GM23338 (cell line): ENCODE results near the gene CABP4. TPM values are rescaled to one million over a fixed set of nuclear protein-coding genes. Genes with fewer than 3 reads are reported as not detected.

ENCODE experiments used
- ATAC-seq: fragments of 200-7000 bp; cut with Tn5 transposase; 3 replicates; pipeline ENCODE4 v1.9.1; 2020
- DNase-seq: peaks from one replicate; pipeline ENCODE4 v3.0.0-alpha.2; 2015; ENCODE audit warnings: low spot score
- H2AFZ ChIP-seq: fragments of 200-600 bp; sonication (generic); 2 replicates; pipeline ENCODE4 v1.8.0; 2016; ENCODE audit warnings: antibody characterized with exemption, mild to moderate bottlenecking, moderate library complexity
- H3F3A ChIP-seq: fragments of 200-600 bp; sonication (generic); replicated peaks from 2 replicates; pipeline ENCODE4 v1.8.0; 2017; ENCODE audit warnings: antibody characterized with exemption, mixed run types, low read depth
- H3K27ac ChIP-seq: fragments of 200-600 bp; sonication (generic); 2 replicates; pipeline ENCODE4 v1.6.1; 2016; ENCODE audit warnings: low read depth
- H3K27me3 ChIP-seq: fragments of 200-600 bp; sonication (generic); 2 replicates; pipeline ENCODE4 v1.8.0; 2016; ENCODE audit warnings: mild to moderate bottlenecking, mixed run types, moderate library complexity; ENCODE audit not compliant: insufficient read depth
- H3K36me3 ChIP-seq: fragments of 200-600 bp; sonication (generic); 2 replicates; pipeline ENCODE4 v1.8.0; 2016; ENCODE audit warnings: mild to moderate bottlenecking; ENCODE audit not compliant: insufficient read depth
- H3K4me1 ChIP-seq: fragments of 200-600 bp; sonication (generic); 2 replicates; pipeline ENCODE4 v1.8.0; 2016; ENCODE audit warnings: mild to moderate bottlenecking, moderate library complexity; ENCODE audit not compliant: insufficient read depth
- H3K4me2 ChIP-seq: fragments of 200-600 bp; sonication (generic); 2 replicates; pipeline ENCODE4 v1.7.1; 2017; ENCODE audit warnings: mixed run types
- H3K4me3 ChIP-seq: fragments of 200-600 bp; sonication (generic); 2 replicates; pipeline ENCODE4 v1.6.1; 2016; ENCODE audit warnings: mixed run types
- H3K79me2 ChIP-seq: fragments of 200-600 bp; sonication (generic); replicated peaks from 2 replicates; pipeline ENCODE4 v1.8.0; 2017; ENCODE audit warnings: mild to moderate bottlenecking; ENCODE audit not compliant: insufficient read depth
- H3K9me2 ChIP-seq: fragments of 200-600 bp; sonication (generic); 2 replicates; pipeline ENCODE4 v1.8.0; 2017; ENCODE audit not compliant: insufficient read depth
- H4K20me1 ChIP-seq: fragments of 200-600 bp; sonication (generic); replicated peaks from 2 replicates; pipeline ENCODE4 v1.8.0; 2017; ENCODE audit warnings: mild to moderate bottlenecking; ENCODE audit not compliant: insufficient read depth
- H3K27ac Mint-ChIP-seq: 2 replicates; pipeline ENCODE4 v1.8.0; 2020; ENCODE audit warnings: inconsistent platforms, mild to moderate bottlenecking, moderate library complexity, mixed read lengths
- H3K27me3 Mint-ChIP-seq: 3 replicates; pipeline ENCODE4 v1.8.0; 2022; ENCODE audit warnings: low read depth, mild to moderate bottlenecking, moderate library complexity, mixed read lengths, inconsistent platforms; ENCODE audit not compliant: insufficient read depth, poor library complexity
- H3K36me3 Mint-ChIP-seq: 3 replicates; pipeline ENCODE4 v1.8.0; 2021; ENCODE audit warnings: low read depth, mild to moderate bottlenecking, inconsistent platforms, moderate library complexity, mixed read lengths
- H3K4me1 Mint-ChIP-seq: 3 replicates; pipeline ENCODE4 v1.8.0; 2020; ENCODE audit warnings: mild to moderate bottlenecking, inconsistent platforms, mixed read lengths
- H3K4me3 Mint-ChIP-seq: 3 replicates; pipeline ENCODE4 v1.8.0; 2021; ENCODE audit warnings: moderate library complexity, mild to moderate bottlenecking, inconsistent platforms, mixed read lengths
- H3K9me3 Mint-ChIP-seq: 3 replicates; pipeline ENCODE4 v1.8.0; 2020; ENCODE audit warnings: moderate library complexity, mild to moderate bottlenecking, inconsistent platforms, mixed read lengths
- CREB1 ChIP-seq: fragments of 250-450 bp; sonication (Bioruptor Pico); IDR thresholded peaks from 2 replicates; pipeline ENCODE4 v1.5.0; 2020; ENCODE audit warnings: low read depth, mild to moderate bottlenecking, moderate library complexity
- EZH2 ChIP-seq: fragments of 200-600 bp; sonication (generic); IDR thresholded peaks from one replicate; pipeline ENCODE4 v1.8.0; 2017; ENCODE audit warnings: antibody characterized with exemption, mild to moderate bottlenecking, low read depth; ENCODE audit not compliant: unreplicated experiment
- EZH2phosphoT487 ChIP-seq: fragments of 200-600 bp; sonication (generic); IDR thresholded peaks from one replicate; pipeline ENCODE4 v1.8.1; 2018; ENCODE audit warnings: antibody characterized with exemption; ENCODE audit not compliant: unreplicated experiment
- JUNB ChIP-seq: IDR thresholded peaks from one replicate; pipeline ENCODE4 v1.6.1; 2016; ENCODE audit warnings: antibody characterized with exemption; ENCODE audit not compliant: unreplicated experiment
- POLR2AphosphoS5 ChIP-seq: IDR thresholded peaks from 2 replicates; pipeline ENCODE4 v1.6.1; 2016; ENCODE audit warnings: antibody characterized with exemption, low read depth
- STAT1 ChIP-seq: IDR thresholded peaks from one replicate; pipeline ENCODE4 v1.6.1; 2016; ENCODE audit warnings: antibody characterized with exemption; ENCODE audit not compliant: unreplicated experiment
- ZNF114 ChIP-seq: fragments of 250-450 bp; sonication (Bioruptor Pico); IDR thresholded peaks from 2 replicates; pipeline ENCODE4 v1.5.0; 2020; ENCODE audit warnings: mild to moderate bottlenecking, moderate library complexity
- ZNF331 ChIP-seq: fragments of 250-450 bp; sonication (Bioruptor Pico); IDR thresholded peaks from 2 replicates; pipeline ENCODE4 v1.5.0; 2020; ENCODE audit warnings: low read depth, mild to moderate bottlenecking, moderate library complexity
- polyA plus RNA-seq: library from polyadenylated mRNA; unstranded; fragments of >200 nt; fragmentation: Nextera tagmentation; extraction: Ambion mirVana; gene quantifications from 2 replicates; pipeline ENCODE4 v1.2.1, GENCODE V29; 2016
- total RNA-seq: library from RNA; depleted of rRNA; stranded (reverse); fragments of >200 nt; shearing (Covaris generic); gene quantifications from 2 replicates; pipeline ENCODE4 v1.2.3, GENCODE V29; 2014
- TF ChIP-seq, protein P1 (sequence below): IDR thresholded peaks from 2 replicates; pipeline ENCODE4 v1.6.1; 2016; ENCODE audit warnings: antibody characterized with exemption
- TF ChIP-seq, protein P2 (sequence below): fragments of 250-450 bp; sonication (Bioruptor Pico); IDR thresholded peaks from 2 replicates; pipeline ENCODE4 v1.5.0; 2020; ENCODE audit warnings: mild to moderate bottlenecking, moderate library complexity
- TF ChIP-seq, protein P3 (sequence below): IDR thresholded peaks from one replicate; pipeline ENCODE4 v1.6.1; 2018; ENCODE audit warnings: antibody characterized with exemption; ENCODE audit not compliant: unreplicated experiment
- TF ChIP-seq, protein P4 (sequence below), 2 experiments: fragments of 200-600 bp in 1 of 2; sonication (generic) in 1 of 2; conservative IDR thresholded peaks; 2 replicates each; pipeline versions ENCODE4 v1.5.1 to v1.6.1; 2016 to 2017; ENCODE audit warnings: antibody characterized with exemption in 2 of 2, low read depth in 2 of 2, mild to moderate bottlenecking in 2 of 2, moderate library complexity in 1 of 2

CABP4 gene
- total and polyA plus RNA-seq, 2 experiments from 2014 or later = 0.28 TPM; not detected in 1

DNA sequence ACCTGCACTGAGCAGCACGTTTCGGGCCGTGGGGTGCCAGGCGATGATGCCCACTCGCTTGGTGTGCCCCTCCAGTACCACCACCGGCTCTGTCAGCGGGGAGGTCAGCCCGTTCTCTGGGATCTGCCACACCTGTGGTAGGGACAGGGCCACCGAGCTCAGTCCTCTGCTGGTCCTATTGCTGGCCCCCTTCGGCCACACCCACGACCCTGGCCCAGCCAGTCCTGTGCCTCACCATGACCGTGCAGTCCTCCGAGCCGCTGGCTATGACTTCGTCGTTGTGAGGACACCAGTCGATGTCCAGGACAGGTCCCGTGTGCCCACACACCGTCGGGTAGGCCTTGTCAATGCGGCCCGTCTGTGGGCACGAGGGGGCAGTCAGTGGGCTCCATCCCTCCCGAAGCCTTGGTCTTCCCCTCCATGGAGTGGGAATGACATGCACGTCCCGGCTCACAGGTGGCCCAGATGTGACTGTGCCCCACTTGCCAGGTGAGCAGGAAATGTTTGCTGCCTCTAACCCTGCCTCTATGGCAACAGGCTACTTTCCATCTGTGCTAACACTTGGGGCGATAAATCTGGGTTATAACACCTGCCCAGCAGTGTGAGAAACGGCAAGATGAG, 13.3 kb upstream of the CABP4 start:
- TF ChIP-seq, protein P1, sequence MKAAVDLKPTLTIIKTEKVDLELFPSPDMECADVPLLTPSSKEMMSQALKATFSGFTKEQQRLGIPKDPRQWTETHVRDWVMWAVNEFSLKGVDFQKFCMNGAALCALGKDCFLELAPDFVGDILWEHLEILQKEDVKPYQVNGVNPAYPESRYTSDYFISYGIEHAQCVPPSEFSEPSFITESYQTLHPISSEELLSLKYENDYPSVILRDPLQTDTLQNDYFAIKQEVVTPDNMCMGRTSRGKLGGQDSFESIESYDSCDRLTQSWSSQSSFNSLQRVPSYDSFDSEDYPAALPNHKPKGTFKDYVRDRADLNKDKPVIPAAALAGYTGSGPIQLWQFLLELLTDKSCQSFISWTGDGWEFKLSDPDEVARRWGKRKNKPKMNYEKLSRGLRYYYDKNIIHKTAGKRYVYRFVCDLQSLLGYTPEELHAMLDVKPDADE = no peak
- TF ChIP-seq, protein P2, sequence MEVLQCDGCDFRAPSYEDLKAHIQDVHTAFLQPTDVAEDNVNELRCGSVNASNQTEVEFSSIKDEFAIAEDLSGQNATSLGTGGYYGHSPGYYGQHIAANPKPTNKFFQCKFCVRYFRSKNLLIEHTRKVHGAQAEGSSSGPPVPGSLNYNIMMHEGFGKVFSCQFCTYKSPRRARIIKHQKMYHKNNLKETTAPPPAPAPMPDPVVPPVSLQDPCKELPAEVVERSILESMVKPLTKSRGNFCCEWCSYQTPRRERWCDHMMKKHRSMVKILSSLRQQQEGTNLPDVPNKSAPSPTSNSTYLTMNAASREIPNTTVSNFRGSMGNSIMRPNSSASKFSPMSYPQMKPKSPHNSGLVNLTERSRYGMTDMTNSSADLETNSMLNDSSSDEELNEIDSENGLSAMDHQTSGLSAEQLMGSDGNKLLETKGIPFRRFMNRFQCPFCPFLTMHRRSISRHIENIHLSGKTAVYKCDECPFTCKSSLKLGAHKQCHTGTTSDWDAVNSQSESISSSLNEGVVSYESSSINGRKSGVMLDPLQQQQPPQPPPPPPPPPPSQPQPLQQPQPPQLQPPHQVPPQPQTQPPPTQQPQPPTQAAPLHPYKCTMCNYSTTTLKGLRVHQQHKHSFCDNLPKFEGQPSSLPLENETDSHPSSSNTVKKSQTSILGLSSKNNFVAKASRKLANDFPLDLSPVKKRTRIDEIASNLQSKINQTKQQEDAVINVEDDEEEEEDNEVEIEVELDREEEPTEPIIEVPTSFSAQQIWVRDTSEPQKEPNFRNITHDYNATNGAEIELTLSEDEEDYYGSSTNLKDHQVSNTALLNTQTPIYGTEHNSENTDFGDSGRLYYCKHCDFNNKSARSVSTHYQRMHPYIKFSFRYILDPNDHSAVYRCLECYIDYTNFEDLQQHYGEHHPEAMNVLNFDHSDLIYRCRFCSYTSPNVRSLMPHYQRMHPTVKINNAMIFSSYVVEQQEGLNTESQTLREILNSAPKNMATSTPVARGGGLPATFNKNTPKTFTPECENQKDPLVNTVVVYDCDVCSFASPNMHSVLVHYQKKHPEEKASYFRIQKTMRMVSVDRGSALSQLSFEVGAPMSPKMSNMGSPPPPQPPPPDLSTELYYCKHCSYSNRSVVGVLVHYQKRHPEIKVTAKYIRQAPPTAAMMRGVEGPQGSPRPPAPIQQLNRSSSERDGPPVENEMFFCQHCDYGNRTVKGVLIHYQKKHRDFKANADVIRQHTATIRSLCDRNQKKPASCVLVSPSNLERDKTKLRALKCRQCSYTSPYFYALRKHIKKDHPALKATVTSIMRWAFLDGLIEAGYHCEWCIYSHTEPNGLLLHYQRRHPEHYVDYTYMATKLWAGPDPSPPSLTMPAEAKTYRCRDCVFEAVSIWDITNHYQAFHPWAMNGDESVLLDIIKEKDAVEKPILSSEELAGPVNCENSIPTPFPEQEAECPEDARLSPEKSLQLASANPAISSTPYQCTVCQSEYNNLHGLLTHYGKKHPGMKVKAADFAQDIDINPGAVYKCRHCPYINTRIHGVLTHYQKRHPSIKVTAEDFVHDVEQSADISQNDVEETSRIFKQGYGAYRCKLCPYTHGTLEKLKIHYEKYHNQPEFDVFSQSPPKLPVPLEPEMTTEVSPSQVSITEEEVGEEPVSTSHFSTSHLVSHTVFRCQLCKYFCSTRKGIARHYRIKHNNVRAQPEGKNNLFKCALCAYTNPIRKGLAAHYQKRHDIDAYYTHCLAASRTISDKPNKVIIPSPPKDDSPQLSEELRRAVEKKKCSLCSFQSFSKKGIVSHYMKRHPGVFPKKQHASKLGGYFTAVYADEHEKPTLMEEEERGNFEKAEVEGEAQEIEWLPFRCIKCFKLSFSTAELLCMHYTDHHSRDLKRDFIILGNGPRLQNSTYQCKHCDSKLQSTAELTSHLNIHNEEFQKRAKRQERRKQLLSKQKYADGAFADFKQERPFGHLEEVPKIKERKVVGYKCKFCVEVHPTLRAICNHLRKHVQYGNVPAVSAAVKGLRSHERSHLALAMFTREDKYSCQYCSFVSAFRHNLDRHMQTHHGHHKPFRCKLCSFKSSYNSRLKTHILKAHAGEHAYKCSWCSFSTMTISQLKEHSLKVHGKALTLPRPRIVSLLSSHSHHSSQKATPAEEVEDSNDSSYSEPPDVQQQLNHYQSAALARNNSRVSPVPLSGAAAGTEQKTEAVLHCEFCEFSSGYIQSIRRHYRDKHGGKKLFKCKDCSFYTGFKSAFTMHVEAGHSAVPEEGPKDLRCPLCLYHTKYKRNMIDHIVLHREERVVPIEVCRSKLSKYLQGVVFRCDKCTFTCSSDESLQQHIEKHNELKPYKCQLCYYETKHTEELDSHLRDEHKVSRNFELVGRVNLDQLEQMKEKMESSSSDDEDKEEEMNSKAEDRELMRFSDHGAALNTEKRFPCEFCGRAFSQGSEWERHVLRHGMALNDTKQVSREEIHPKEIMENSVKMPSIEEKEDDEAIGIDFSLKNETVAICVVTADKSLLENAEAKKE (CRISPR knock-in tag) = no peak
- TF ChIP-seq CREB1 (no peak), EZH2 (no peak), STAT1 (no peak), ZNF114 (CRISPR knock-in tag) (no peak), JUNB (no peak), ZNF331 (CRISPR knock-in tag) (no peak), POLR2AphosphoS5 (no peak), EZH2phosphoT487 (no peak)
- TF ChIP-seq, protein P3, sequence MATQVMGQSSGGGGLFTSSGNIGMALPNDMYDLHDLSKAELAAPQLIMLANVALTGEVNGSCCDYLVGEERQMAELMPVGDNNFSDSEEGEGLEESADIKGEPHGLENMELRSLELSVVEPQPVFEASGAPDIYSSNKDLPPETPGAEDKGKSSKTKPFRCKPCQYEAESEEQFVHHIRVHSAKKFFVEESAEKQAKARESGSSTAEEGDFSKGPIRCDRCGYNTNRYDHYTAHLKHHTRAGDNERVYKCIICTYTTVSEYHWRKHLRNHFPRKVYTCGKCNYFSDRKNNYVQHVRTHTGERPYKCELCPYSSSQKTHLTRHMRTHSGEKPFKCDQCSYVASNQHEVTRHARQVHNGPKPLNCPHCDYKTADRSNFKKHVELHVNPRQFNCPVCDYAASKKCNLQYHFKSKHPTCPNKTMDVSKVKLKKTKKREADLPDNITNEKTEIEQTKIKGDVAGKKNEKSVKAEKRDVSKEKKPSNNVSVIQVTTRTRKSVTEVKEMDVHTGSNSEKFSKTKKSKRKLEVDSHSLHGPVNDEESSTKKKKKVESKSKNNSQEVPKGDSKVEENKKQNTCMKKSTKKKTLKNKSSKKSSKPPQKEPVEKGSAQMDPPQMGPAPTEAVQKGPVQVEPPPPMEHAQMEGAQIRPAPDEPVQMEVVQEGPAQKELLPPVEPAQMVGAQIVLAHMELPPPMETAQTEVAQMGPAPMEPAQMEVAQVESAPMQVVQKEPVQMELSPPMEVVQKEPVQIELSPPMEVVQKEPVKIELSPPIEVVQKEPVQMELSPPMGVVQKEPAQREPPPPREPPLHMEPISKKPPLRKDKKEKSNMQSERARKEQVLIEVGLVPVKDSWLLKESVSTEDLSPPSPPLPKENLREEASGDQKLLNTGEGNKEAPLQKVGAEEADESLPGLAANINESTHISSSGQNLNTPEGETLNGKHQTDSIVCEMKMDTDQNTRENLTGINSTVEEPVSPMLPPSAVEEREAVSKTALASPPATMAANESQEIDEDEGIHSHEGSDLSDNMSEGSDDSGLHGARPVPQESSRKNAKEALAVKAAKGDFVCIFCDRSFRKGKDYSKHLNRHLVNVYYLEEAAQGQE = no peak
- TF ChIP-seq, protein P4, sequence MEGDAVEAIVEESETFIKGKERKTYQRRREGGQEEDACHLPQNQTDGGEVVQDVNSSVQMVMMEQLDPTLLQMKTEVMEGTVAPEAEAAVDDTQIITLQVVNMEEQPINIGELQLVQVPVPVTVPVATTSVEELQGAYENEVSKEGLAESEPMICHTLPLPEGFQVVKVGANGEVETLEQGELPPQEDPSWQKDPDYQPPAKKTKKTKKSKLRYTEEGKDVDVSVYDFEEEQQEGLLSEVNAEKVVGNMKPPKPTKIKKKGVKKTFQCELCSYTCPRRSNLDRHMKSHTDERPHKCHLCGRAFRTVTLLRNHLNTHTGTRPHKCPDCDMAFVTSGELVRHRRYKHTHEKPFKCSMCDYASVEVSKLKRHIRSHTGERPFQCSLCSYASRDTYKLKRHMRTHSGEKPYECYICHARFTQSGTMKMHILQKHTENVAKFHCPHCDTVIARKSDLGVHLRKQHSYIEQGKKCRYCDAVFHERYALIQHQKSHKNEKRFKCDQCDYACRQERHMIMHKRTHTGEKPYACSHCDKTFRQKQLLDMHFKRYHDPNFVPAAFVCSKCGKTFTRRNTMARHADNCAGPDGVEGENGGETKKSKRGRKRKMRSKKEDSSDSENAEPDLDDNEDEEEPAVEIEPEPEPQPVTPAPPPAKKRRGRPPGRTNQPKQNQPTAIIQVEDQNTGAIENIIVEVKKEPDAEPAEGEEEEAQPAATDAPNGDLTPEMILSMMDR (conservative IDR thresholded peaks at IDR 0.05; ENCODE audit: low read depth in 2 of 2) = no peak
- H3K27ac Mint-ChIP-seq = no peak overlapping the region
- no peak overlapping the region for H3K27ac ChIP-seq
- DNase-seq (no peak), ATAC-seq (no peak)
- H3K36me3 Mint-ChIP-seq = peaks cover 25% of the 10 kb centered on the region
- H2AFZ ChIP-seq = no peak overlapping the region
- H3K4me3 Mint-ChIP-seq = peak overlapping the region; percentile 88
- peaks cover 19% of the 10 kb centered on the region for H3K27me3 Mint-ChIP-seq
- H3K4me1 Mint-ChIP-seq = peaks cover 17% of the 10 kb centered on the region
- no peak overlapping the region for H3K4me2 ChIP-seq
- 0 out of 2 replicates have a peak, but pooled peaks cover 16% of the 10 kb centered on the region for H3F3A ChIP-seq
- no peaks in the 10 kb centered on the region for H4K20me1 ChIP-seq
- no peaks in the 10 kb centered on the region for H3K9me2 ChIP-seq
- H3K4me3 ChIP-seq = no peak overlapping the region
- H3K9me3 Mint-ChIP-seq = no peaks in the 10 kb centered on the region
- peaks cover 14% of the 10 kb centered on the region; the same call in 1 of the 2 replicates for H3K4me1 ChIP-seq
- H3K79me2 ChIP-seq = no peaks in the 10 kb centered on the region
- H3K27me3 ChIP-seq = no peaks in the 10 kb centered on the region
- 0 out of 2 replicates have a peak, but pooled peaks cover 3% of the 10 kb centered on the region for H3K36me3 ChIP-seq
